NCI-H345 treated with DMSO at 0.1 percent for 48 hours (cell line): ENCODE results near the gene ATG101.

Experiments
- DNase-seq: peaks from one replicate; lab custom pipeline; 2025; ENCODE audit not compliant: unreplicated experiment; lab: John Stamatoyannopoulos, UW

ATG101 gene

GRCh38 chr12:52057638-52058576 is 11.9 kb upstream of the ATG101 start:
- no peak for DNase-seq

- no peak for DNase-seq
Measured at GRCh38 chr12:52058631-52059361, 11.0 kb upstream of the ATG101 start.

- DNase-seq: no peak
Measured at GRCh38 chr12:52059582-52060497, 9.9 kb upstream of the ATG101 start.

- DNase-seq: no peak
Measured at GRCh38 chr12:52060498-52061177, 9.1 kb upstream of the ATG101 start.

GRCh38 chr12:52061470-52062166 is 8.2 kb upstream of the ATG101 start:
- DNase-seq: no peak

GRCh38 chr12:52062167-52063081 is 7.4 kb upstream of the ATG101 start:
- no peak for DNase-seq

- no peak for DNase-seq
Measured at GRCh38 chr12:52063082-52063924, 6.5 kb upstream of the ATG101 start.

- DNase-seq: no peak
Measured at GRCh38 chr12:52063981-52064649, 5.7 kb upstream of the ATG101 start.

- DNase-seq: no peak
Measured at GRCh38 chr12:52066346-52067080, 3.3 kb upstream of the ATG101 start.

- no peak for DNase-seq
Measured at GRCh38 chr12:52067081-52067374, 2.8 kb upstream of the ATG101 start.

GRCh38 chr12:52070185-52070925 is 577 bp downstream of the ATG101 start:
- DNase-seq: no peak

GRCh38 chr12:52073531-52074381 is 4.0 kb downstream of the ATG101 start:
- peak; percentile 8 for DNase-seq

- DNase-seq: peak; percentile 68
Measured at GRCh38 chr12:52074971-52075724, 5.4 kb downstream of the ATG101 start.

GRCh38 chr12:52076811-52077210 is 7.0 kb downstream of the ATG101 start:
- DNase-seq: no peak

GRCh38 chr12:52078276-52078675 is 8.5 kb downstream of the ATG101 start:
- no peak for DNase-seq
